Measurements from ENCODE around the gene FBXO46.

The FBXO46 gene

GRCh38 chr19:45712699-45713067 is 18.0 kb downstream of the FBXO46 start:
- Histone ChIP-seq H3K9ac (no peak overlapping the region), H3K9me3 (no peaks in the 10 kb centered on the region), H4K20me1 (peaks cover 44% of the 10 kb centered on the region), H3K36me3 (peaks cover 50% of the 10 kb centered on the region), H3K4me2 (no peak overlapping the region), H3K27me3 (no peaks in the 10 kb centered on the region), H3K4me3 (no peak overlapping the region), H3K4me1 (peaks cover 23% of the 10 kb centered on the region), H3K27ac (no peak overlapping the region)
- TF ChIP-seq Cebpa-rat (IDR thresholded peaks at IDR 0.05) = no peak

- Histone ChIP-seq H3K4me1 (peaks cover 29% of the 10 kb centered on the region), H3K4me2 (no peak overlapping the region), H3K27me3 (no peaks in the 10 kb centered on the region), H4K20me1 (peaks cover 44% of the 10 kb centered on the region), H3K4me3 (no peak overlapping the region), H3K9ac (no peak overlapping the region), H3K27ac (no peak overlapping the region), H3K9me3 (no peaks in the 10 kb centered on the region), H3K36me3 (peaks cover 50% of the 10 kb centered on the region)
- no peak for TF ChIP-seq Cebpa-rat (IDR thresholded peaks at IDR 0.05)
Measured at GRCh38 chr19:45711851-45712698, 18.6 kb downstream of the FBXO46 start.

- no peaks in the 10 kb centered on the region for H3K27me3 ChIP-seq
- H3K9me3 ChIP-seq = no peaks in the 10 kb centered on the region
- no peak overlapping the region for H3K27ac ChIP-seq
- peaks cover 50% of the 10 kb centered on the region for H3K36me3 ChIP-seq
- H3K4me2 ChIP-seq = no peak overlapping the region
- H4K20me1 ChIP-seq = peaks cover 44% of the 10 kb centered on the region
- no peak for TF ChIP-seq Cebpa-rat (IDR thresholded peaks at IDR 0.05)
- H3K9ac ChIP-seq = no peak overlapping the region
- H3K4me1 ChIP-seq = peaks cover 32% of the 10 kb centered on the region
- H3K4me3 ChIP-seq = no peak overlapping the region
Measured at GRCh38 chr19:45710356-45711130, 20.2 kb downstream of the FBXO46 start.

- Histone ChIP-seq H3K4me3 (no peak overlapping the region), H4K20me1 (peaks cover 4% of the 10 kb centered on the region), H3K9ac (no peak overlapping the region), H3K4me1 (peaks cover 23% of the 10 kb centered on the region), H3K27me3 (no peaks in the 10 kb centered on the region), H3K4me2 (peak overlapping the region; percentile 66; the same call in 1 of the 2 replicates), H3K36me3 (peaks cover 55% of the 10 kb centered on the region), H3K27ac (no peak overlapping the region), H3K9me3 (no peaks in the 10 kb centered on the region)
- no peak for TF ChIP-seq Cebpa-rat (IDR thresholded peaks at IDR 0.05)
Measured at GRCh38 chr19:45705710-45706415, 24.8 kb downstream of the FBXO46 start.

- Histone ChIP-seq H3K4me2 (no peak overlapping the region), H3K4me1 (peaks cover 23% of the 10 kb centered on the region), H3K27me3 (no peaks in the 10 kb centered on the region), H4K20me1 (no peaks in the 10 kb centered on the region; the same call in 1 of the 2 replicates), H3K36me3 (peaks cover 57% of the 10 kb centered on the region), H3K9ac (no peak overlapping the region), H3K27ac (no peak overlapping the region), H3K9me3 (no peaks in the 10 kb centered on the region), H3K4me3 (no peak overlapping the region)
- TF ChIP-seq Cebpa-rat (IDR thresholded peaks at IDR 0.05) = no peak
Measured at GRCh38 chr19:45705115-45705514, 25.6 kb downstream of the FBXO46 start.

GRCh38 chr19:45701676-45702075 is 29.0 kb downstream of the FBXO46 start:
- H3K9ac ChIP-seq = no peak overlapping the region
- peaks cover 23% of the 10 kb centered on the region for H3K4me1 ChIP-seq
- H3K27me3 ChIP-seq = no peaks in the 10 kb centered on the region
- no peak overlapping the region for H3K4me2 ChIP-seq
- TF ChIP-seq Cebpa-rat (IDR thresholded peaks at IDR 0.05) = no peak
- H4K20me1 ChIP-seq = no peaks in the 10 kb centered on the region
- no peaks in the 10 kb centered on the region for H3K9me3 ChIP-seq
- no peak overlapping the region for H3K4me3 ChIP-seq
- peaks cover 68% of the 10 kb centered on the region for H3K36me3 ChIP-seq
- no peak overlapping the region for H3K27ac ChIP-seq

- peaks cover 48% of the 10 kb centered on the region for H3K36me3 ChIP-seq
Measured at GRCh38 chr19:45693106-45693788, 37.4 kb downstream of the FBXO46 start.

GRCh38 chr19:45692187-45693105 is 38.2 kb downstream of the FBXO46 start, which contains the start of gene QPCTL:
Gene QPCTL (plus strand): TSS chr19:45692666. CDS start chr19:45692704, 38 bp downstream.
- H3K9me3 ChIP-seq = no peaks in the 10 kb centered on the region
- H3K9ac ChIP-seq = peak within 1 kb of the TSS; percentile 94
- peak within 1 kb of the TSS; percentile 89 for H3K4me3 ChIP-seq
- peaks cover 39% of the 10 kb centered on the region for H4K20me1 ChIP-seq
- TF ChIP-seq Cebpa-rat (IDR thresholded peaks at IDR 0.05) = no peak
- H3K27me3 ChIP-seq = no peaks in the 10 kb centered on the region
- peaks cover 22% of the 10 kb centered on the region for H3K4me1 ChIP-seq
- peak within 1 kb of the TSS; percentile 92 for H3K4me2 ChIP-seq
- H3K36me3 ChIP-seq = peaks cover 50% of the 10 kb centered on the region
- H3K27ac ChIP-seq = peak within 1 kb of the TSS; percentile 87

More at GRCh38 chr19:45693106-45693788, 37.4 kb downstream of the FBXO46 start:
- Histone ChIP-seq H3K27ac (peak overlapping the region; percentile 84), H3K9ac (peak overlapping the region; percentile 82), H3K9me3 (no peaks in the 10 kb centered on the region), H4K20me1 (peaks cover 31% of the 10 kb centered on the region), H3K27me3 (no peaks in the 10 kb centered on the region), H3K4me3 (peak overlapping the region; percentile 89), H3K4me2 (peak overlapping the region; percentile 84), H3K4me1 (peaks cover 30% of the 10 kb centered on the region)
- no peak for TF ChIP-seq Cebpa-rat (IDR thresholded peaks at IDR 0.05)
